Mesenchymal stem cell (in vitro differentiated cells and primary cell): Measurements from ENCODE around the gene C1QL2.

Experiments
- DNase-seq: peaks from one replicate; pipeline ENCODE4 v3.0.0-alpha.2; 2013
- H2AFZ ChIP-seq: one replicate; pipeline ENCODE4 v1.6.1; 2013; ENCODE audit warnings: low read depth, mild to moderate bottlenecking, control low read depth, inconsistent platforms, low read length, moderate library complexity
- H2AK5ac ChIP-seq: 2 replicates; pipeline ENCODE4 v1.6.1; 2013; ENCODE audit warnings: low read length, moderate library complexity, mild to moderate bottlenecking, inconsistent platforms; ENCODE audit not compliant: severe bottlenecking
- H2BK120ac ChIP-seq: one replicate; pipeline ENCODE4 v1.6.1; 2013; ENCODE audit warnings: low read depth, mild to moderate bottlenecking, inconsistent platforms, low read length, moderate library complexity
- H2BK12ac ChIP-seq, 2 experiments: one replicate each; pipeline ENCODE4 v1.6.1; 2013; ENCODE audit warnings: inconsistent platforms in 2 of 2, low read length in 2 of 2, mild to moderate bottlenecking in 2 of 2, moderate library complexity in 2 of 2, control low read depth in 1 of 2
- H2BK15ac ChIP-seq: one replicate; pipeline ENCODE4 v1.6.1; 2013; ENCODE audit warnings: mild to moderate bottlenecking, low read depth, inconsistent platforms; ENCODE audit not compliant: poor library complexity, severe bottlenecking
- H2BK5ac ChIP-seq: 2 replicates; pipeline ENCODE4 v1.6.1; 2013; ENCODE audit warnings: low read depth, mild to moderate bottlenecking, low read length, control low read depth, inconsistent platforms; ENCODE audit not compliant: poor library complexity, severe bottlenecking
- H3K14ac ChIP-seq, 2 experiments: one replicate each; pipeline ENCODE4 v1.6.1; 2013; ENCODE audit warnings: inconsistent platforms in 2 of 2, low read length in 2 of 2, control low read depth in 1 of 2, mild to moderate bottlenecking in 1 of 2, moderate library complexity in 1 of 2
- H3K18ac ChIP-seq, 2 experiments: one replicate each; pipeline ENCODE4 v1.6.1; 2013; ENCODE audit warnings: inconsistent platforms in 2 of 2, low read length in 2 of 2, control low read depth in 1 of 2, low read depth in 1 of 2, mild to moderate bottlenecking in 1 of 2
- H3K23ac ChIP-seq, 2 experiments: one replicate each; pipeline ENCODE4 v1.6.1; 2013; ENCODE audit warnings: inconsistent platforms in 2 of 2, low read length in 2 of 2, mild to moderate bottlenecking in 2 of 2, moderate library complexity in 2 of 2, control low read depth in 1 of 2
- H3K27ac ChIP-seq: 2 replicates; pipeline ENCODE4 v1.5.1; 2013; ENCODE audit warnings: mild to moderate bottlenecking, moderate library complexity, low read length, control low read depth, inconsistent platforms; ENCODE audit not compliant: poor library complexity, severe bottlenecking
- H3K27me3 ChIP-seq, 2 experiments: 2 replicates each; pipeline versions ENCODE4 v1.6.1 to v1.7.0; 2013; ENCODE audit warnings: low read length in 2 of 2, mild to moderate bottlenecking in 2 of 2, moderate library complexity in 2 of 2, control low read depth in 1 of 2, inconsistent platforms in 1 of 2; ENCODE audit not compliant: control insufficient read depth in 1 of 2, insufficient read depth in 1 of 2
- H3K36me3 ChIP-seq, 2 experiments: 2 replicates each; pipeline versions ENCODE4 v1.6.1 to v1.7.0; 2013; ENCODE audit warnings: low read length in 2 of 2, control low read depth in 1 of 2, inconsistent platforms in 1 of 2, low read depth in 1 of 2, mild to moderate bottlenecking in 1 of 2; ENCODE audit not compliant: insufficient read depth in 2 of 2, control insufficient read depth in 1 of 2
- H3K4ac ChIP-seq, 2 experiments: one replicate each; pipeline ENCODE4 v1.6.1; 2013; ENCODE audit warnings: inconsistent platforms in 2 of 2, low read length in 2 of 2, mild to moderate bottlenecking in 2 of 2, moderate library complexity in 2 of 2, control low read depth in 1 of 2, low read depth in 1 of 2
- H3K4me1 ChIP-seq: 2 replicates; pipeline ENCODE4 v1.6.1; 2013; ENCODE audit warnings: low read depth, low read length, control low read depth; ENCODE audit not compliant: control insufficient read depth, insufficient read depth
- H3K4me2 ChIP-seq: 2 replicates; pipeline ENCODE4 v1.6.1; 2013; ENCODE audit warnings: low read length, mild to moderate bottlenecking, inconsistent platforms; ENCODE audit not compliant: poor library complexity, severe bottlenecking
- H3K4me3 ChIP-seq, 2 experiments: 2 replicates each; pipeline versions ENCODE4 v1.5.1 to v1.7.0; 2013; ENCODE audit warnings: low read length in 2 of 2, mild to moderate bottlenecking in 2 of 2, control low read depth in 1 of 2, low read depth in 1 of 2; ENCODE audit not compliant: insufficient read depth in 1 of 2
- H3K79me1 ChIP-seq: replicated peaks from 2 replicates; pipeline ENCODE4 v1.6.1; 2013; ENCODE audit warnings: mild to moderate bottlenecking, control low read depth, low read length, inconsistent platforms; ENCODE audit not compliant: poor library complexity, severe bottlenecking
- H3K9ac ChIP-seq: 2 replicates; pipeline ENCODE4 v1.7.0; 2013; ENCODE audit warnings: mild to moderate bottlenecking, low read length, moderate library complexity
- H3K9me3 ChIP-seq: 2 replicates; pipeline ENCODE4 v1.7.0; 2013; ENCODE audit warnings: mild to moderate bottlenecking, low read length; ENCODE audit not compliant: control insufficient read depth
- H4K8ac ChIP-seq: one replicate; pipeline ENCODE4 v1.6.1; 2013; ENCODE audit warnings: inconsistent platforms, mild to moderate bottlenecking, low read length, moderate library complexity
- H4K91ac ChIP-seq: one replicate; pipeline ENCODE4 v1.6.1; 2013; ENCODE audit warnings: mild to moderate bottlenecking, low read length, inconsistent platforms
- WGBS: methylation state at CpG from one replicate; pipeline ENCODE4 v1.1.7; 2013; ENCODE audit warnings: mixed read lengths; 5-methylcytosine and 5-hydroxymethylcytosine counted together

C1QL2 gene

GRCh38 chr2:119149611-119150010 lies 8.9 kb downstream of the C1QL2 start:
- Histone ChIP-seq H3K18ac (no peak overlapping the region), H2AK5ac (no peak overlapping the region), H2BK12ac (no peak overlapping the region), H2AFZ (no peak overlapping the region), H3K4me3 (no peak overlapping the region), H2BK120ac (no peak overlapping the region), H3K14ac (no peak overlapping the region), H3K4ac (no peak overlapping the region), H3K36me3 (no peaks in the 10 kb centered on the region), H3K27me3 (peaks cover 72 to 95% of the 10 kb centered on the region in 2 experiments), H2BK5ac (no peak overlapping the region), H3K9me3 (no peaks in the 10 kb centered on the region), H3K23ac (no peak overlapping the region), H3K27ac (no peak overlapping the region), H4K8ac (no peak overlapping the region), H2BK15ac (no peak overlapping the region), H3K79me1 (no peaks in the 10 kb centered on the region), H4K91ac (no peak overlapping the region), H3K4me2 (no peak overlapping the region), H3K9ac (no peak overlapping the region), H3K4me1 (peaks cover 4% of the 10 kb centered on the region)
- WGBS, result 90% methylated on average over 3 of the region's 6 CpGs
- no peak for DNase-seq

- no peak overlapping the region for H4K8ac ChIP-seq
- WGBS, result 69% methylated on average over 11 of the region's 11 CpGs
- no peak overlapping the region for H3K4me3 ChIP-seq
- no peak overlapping the region for H2BK5ac ChIP-seq
- H3K36me3 ChIP-seq, result no peaks in the 10 kb centered on the region
- DNase-seq, result no peak
- H2AFZ ChIP-seq, result no peak overlapping the region
- no peak overlapping the region for H3K4ac ChIP-seq
- peaks cover 3% of the 10 kb centered on the region for H3K4me1 ChIP-seq
- H3K27ac ChIP-seq, result no peak overlapping the region
- H3K79me1 ChIP-seq, result no peaks in the 10 kb centered on the region
- no peak overlapping the region for H4K91ac ChIP-seq
- H3K9me3 ChIP-seq, result no peaks in the 10 kb centered on the region
- H2BK120ac ChIP-seq, result no peak overlapping the region
- H2AK5ac ChIP-seq, result no peak overlapping the region
- no peak overlapping the region for H3K9ac ChIP-seq
- H2BK12ac ChIP-seq, result no peak overlapping the region
- H3K4me2 ChIP-seq, result no peak overlapping the region
- peaks cover 61 to 89% of the 10 kb centered on the region in 2 experiments for H3K27me3 ChIP-seq
- H2BK15ac ChIP-seq, result no peak overlapping the region
- H3K18ac ChIP-seq, result no peak overlapping the region
- no peak overlapping the region for H3K14ac ChIP-seq
- no peak overlapping the region for H3K23ac ChIP-seq
These were observed 10.5 kb downstream of the C1QL2 start for GRCh38 chr2:119147776-119148715.

GRCh38 chr2:119144806-119145205 lies 13.7 kb downstream of the C1QL2 start:
- H2BK120ac ChIP-seq, result no peak overlapping the region
- H3K4me3 ChIP-seq, result no peak overlapping the region
- no peak overlapping the region for H3K4ac ChIP-seq

GRCh38 chr2:119142824-119143223 lies 15.7 kb downstream of the C1QL2 start:
- no peak overlapping the region for H4K91ac ChIP-seq
- no peak overlapping the region for H3K4ac ChIP-seq
- H3K79me1 ChIP-seq, result no peaks in the 10 kb centered on the region
- H2BK12ac ChIP-seq, result no peak overlapping the region
- H3K18ac ChIP-seq, result no peak overlapping the region
- H3K9ac ChIP-seq, result no peak overlapping the region
- DNase-seq, result no peak
- no peaks in the 10 kb centered on the region for H3K4me1 ChIP-seq
- no peak overlapping the region for H3K4me3 ChIP-seq
- no peak overlapping the region for H2BK120ac ChIP-seq
- H3K27ac ChIP-seq, result no peak overlapping the region
- H3K36me3 ChIP-seq, result no peaks in the 10 kb centered on the region
- H2AFZ ChIP-seq, result no peak overlapping the region
- H2BK5ac ChIP-seq, result no peak overlapping the region
- H2AK5ac ChIP-seq, result no peak overlapping the region
- H4K8ac ChIP-seq, result no peak overlapping the region
- no peaks in the 10 kb centered on the region for H3K9me3 ChIP-seq
- no peak overlapping the region for H2BK15ac ChIP-seq
- WGBS, result 87% methylated on average over 8 of the region's 11 CpGs
- H3K27me3 ChIP-seq, result peaks cover 47 to 89% of the 10 kb centered on the region in 2 experiments
- no peak overlapping the region for H3K14ac ChIP-seq
- H3K4me2 ChIP-seq, result no peak overlapping the region
- no peak overlapping the region for H3K23ac ChIP-seq

More at GRCh38 chr2:119144806-119145205, 13.7 kb downstream of the C1QL2 start:
- H2BK12ac ChIP-seq, result no peak overlapping the region
- no peak overlapping the region for H2AFZ ChIP-seq
- no peak overlapping the region for H4K8ac ChIP-seq
- H3K9ac ChIP-seq, result no peak overlapping the region
- H3K23ac ChIP-seq, result no peak overlapping the region
- no peaks in the 10 kb centered on the region for H3K36me3 ChIP-seq
- H3K14ac ChIP-seq, result no peak overlapping the region
- H3K79me1 ChIP-seq, result no peaks in the 10 kb centered on the region
- no peak overlapping the region for H3K27ac ChIP-seq
- H3K4me2 ChIP-seq, result no peak overlapping the region
- peaks cover 61 to 89% of the 10 kb centered on the region in 2 experiments for H3K27me3 ChIP-seq
- whole genome bisulfite sequencing, result 97% methylated on average over 5 of the region's 5 CpGs
- H2BK15ac ChIP-seq, result no peak overlapping the region
- no peak for DNase-seq
- no peak overlapping the region for H2AK5ac ChIP-seq
- peaks cover 3% of the 10 kb centered on the region for H3K4me1 ChIP-seq
- H3K9me3 ChIP-seq, result no peaks in the 10 kb centered on the region
- no peak overlapping the region for H2BK5ac ChIP-seq
- no peak overlapping the region for H4K91ac ChIP-seq
- no peak overlapping the region for H3K18ac ChIP-seq
